Activated gamma-delta T cell (primary cell): ENCODE measurements around the gene COA7.
A peak's percentile ranks its signal among the peaks of the same experiment; 100 is the strongest.
"Not testable (repeated sequence)": the region's sequence is repeated elsewhere in the genome, so short reads cannot be mapped to it uniquely, and the experiment has no call there.

ENCODE experiments used
- DNase-seq: peaks from one replicate; lab custom pipeline; 2025; lab: John Stamatoyannopoulos, UW
- total RNA-seq, 2 donors: gene quantifications; one replicate each; lab custom pipeline; 2026; lab: John Stamatoyannopoulos, UW

Gene COA7
- total RNA-seq, result 7.3 to 8.3 reads per million in 2 donors

DNA sequence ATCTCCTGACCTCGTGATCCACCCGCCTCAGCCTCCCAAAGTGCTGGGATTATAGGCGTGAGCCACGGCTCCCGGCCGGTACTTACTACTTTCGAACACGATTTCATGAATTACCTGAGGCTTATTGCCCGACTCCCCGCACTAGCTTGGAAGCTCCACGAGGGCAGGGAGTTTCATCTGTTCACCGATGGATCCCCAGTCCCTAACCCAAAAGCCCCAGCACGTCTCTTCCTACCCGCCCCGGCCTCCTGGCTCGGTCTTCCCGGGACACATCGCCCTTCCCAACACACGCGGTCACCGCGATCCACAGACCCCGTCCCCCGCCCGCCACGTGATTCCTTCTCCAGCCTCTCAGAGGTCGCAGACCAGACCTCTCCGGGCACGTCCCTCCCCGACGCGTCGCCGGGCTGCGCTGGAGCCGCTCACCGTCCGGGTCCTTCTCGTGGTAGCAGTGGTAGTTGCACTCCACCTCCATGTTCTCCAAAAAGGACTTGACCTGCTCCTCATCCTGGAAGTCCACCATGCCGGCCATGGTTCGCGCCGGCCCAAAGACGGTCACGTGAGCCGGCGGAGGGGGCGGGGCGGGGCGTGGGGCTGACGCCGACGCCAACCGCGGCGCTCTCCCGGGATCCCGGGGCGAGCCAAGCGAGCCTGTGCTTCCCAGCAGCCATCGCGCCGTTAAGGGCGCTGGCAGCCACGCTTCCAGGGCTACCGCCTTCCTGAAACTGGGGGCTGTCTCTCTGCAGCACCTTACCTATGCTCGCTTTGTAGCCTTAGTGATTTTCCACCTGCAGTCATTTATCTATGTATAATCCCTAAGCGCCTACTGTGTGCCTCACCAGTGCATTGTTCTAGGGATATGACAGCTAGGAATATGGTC is at the start of gene COA7:
COA7 (minus strand) TSS at position 553 of the 880 bp plus-strand sequence; CDS start at position 532, 21 bp downstream.
- peak; percentile 63 for DNase-seq

DNA sequence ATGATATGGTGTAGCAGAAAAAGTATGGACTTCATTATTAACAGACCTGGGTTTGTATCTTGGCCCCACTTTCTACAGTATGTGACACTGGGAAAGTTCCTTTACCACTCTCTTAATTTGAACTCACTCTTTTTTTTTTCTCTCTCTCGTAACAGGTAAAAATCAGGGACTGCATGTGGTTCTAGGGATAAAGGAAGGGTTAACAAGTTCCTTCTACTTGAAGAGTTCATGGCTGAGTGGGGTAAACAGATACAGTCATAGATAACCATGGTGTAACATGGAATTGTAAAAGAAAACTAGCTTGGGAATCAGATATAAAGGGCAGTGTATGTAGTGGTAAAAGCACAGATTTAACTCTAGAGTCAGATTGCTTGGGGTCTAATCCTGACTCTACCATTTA is 49.3 kb upstream of the COA7 start:
- DNase-seq, result no peak

DNA sequence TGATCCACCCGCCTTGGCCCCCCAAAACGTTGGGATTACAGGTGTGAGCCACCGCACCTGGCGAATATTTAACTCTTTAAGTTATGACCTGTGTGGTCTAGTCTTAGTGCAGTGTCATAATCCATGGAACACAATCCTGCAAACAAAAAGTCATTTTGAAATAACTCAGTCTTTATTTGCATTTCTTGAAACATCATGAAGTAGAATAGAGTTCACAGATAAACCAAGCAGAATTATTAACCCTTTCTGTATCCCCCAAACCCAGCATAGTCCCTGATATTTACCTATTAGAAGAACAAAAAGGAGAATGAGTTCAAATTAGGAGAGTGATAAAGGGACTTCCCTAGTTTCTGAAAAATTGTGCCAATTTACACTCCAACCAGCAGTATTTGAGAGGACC is 48.0 kb upstream of the COA7 start:
- no peak for DNase-seq

DNA sequence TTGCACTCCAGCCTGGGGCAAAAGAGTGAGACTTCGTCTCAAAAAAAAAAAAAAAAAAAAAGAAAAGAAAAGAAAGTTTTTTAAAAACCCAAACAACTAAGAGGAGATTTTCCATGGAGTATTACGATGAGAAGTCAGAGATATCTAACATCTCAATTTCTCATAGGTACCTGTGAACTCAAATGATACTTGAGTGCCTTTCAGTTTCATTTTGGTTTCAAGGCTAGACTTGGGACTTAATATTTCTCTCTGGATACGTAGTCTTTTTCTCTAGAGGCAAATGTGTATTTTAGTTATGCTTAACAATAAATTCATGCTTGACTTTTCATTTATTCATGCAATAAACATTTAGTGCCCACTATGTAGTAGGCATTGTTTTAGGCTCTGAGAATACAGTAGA is 43.1 kb upstream of the COA7 start:
- no peak for DNase-seq

DNA sequence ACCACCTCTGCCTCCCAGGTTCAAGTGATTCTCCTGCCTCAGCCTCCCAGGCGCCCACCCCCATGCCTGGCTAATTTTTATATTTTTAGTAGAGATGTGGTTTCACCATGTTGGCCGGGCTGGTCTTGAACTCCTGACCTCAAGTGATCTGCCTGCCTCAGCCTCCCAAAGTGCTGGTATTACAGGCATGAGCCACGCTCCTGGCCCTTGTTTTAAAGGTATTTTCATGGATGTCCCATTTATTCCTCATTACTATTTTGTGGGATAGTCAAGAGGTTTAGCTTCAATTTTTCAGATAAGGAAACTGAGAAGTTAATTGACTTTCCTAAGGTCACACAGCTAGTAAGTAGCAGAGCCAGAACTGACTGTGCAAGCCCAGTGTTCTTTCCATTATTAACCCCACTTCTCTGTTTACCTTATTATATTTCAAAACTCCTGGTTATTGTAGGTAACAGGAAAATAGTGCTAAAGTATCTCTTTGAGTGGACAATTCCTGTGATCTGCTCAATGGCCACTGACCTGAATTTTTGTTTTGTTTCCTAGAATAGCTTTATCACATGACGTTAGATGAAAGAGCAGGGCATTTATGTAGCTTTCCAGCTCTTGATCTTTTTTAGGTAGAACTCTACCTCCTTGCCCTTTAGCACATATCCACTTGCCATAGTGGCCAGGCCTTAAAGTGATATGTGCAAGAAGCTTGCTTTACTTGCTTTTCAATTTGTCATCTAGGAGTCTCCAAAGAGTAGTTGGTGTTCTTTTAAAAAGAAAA is 41.7 kb upstream of the COA7 start:
- DNase-seq, result no peak

DNA sequence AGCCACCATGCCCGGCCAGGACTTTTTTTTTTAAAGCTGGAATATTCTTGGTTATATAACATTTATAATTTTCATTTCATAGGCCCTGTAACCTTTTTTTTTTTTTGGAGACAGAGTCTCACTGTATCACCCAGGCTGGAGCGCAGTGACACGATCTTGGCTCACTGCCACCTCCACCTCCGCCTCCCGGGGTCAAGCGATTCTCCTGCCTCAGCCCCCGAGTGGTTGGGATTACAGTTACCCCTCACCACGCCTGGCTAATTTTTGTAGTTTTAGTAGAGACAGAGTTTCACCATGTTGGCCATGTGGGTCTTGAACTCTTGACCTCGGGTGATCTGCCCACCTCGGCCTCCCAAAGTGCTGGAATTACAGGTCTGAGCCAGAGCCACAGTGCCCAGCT is 40.7 kb upstream of the COA7 start:
- DNase-seq, result no peak

DNA sequence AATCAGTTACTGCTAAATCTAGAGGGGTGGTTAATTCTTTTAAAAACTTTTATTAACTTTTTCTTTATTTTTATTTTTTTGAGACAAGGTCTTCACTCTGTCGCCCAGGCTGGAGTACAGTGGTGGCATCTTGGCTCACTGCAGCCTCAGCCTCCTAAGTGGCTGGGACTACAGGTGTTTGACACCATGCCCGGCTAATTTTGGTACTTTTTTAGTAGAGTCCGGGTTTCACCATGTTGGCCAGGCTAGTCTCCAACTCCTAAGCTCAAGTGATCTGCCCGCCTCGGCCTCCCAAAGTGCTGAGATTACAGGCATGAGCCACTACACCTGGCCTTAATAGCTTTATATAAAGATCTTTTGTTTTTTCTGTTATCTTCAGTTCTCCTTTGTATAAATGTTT is 40.0 kb upstream of the COA7 start:
- no peak for DNase-seq

DNA sequence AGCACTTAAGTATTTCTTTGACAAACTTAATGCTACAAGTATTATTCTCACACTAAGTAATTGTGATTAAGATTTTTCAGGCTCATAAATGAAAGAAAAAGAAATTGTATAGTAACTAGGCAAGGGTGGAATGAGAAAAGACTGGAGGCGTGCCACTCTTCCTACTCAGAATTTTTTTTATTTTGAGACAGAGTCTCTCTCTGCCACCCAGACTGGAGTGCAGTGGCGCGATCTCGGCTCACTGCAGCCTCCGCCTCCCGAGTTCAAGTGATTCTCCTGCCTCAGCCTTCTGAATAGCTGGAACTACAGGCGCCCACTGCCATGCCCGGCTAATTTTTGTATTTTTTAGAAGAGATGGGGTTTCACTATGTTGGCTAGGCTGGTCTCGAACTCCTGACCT is 37.2 kb upstream of the COA7 start:
- DNase-seq, result not testable (repeated sequence)

DNA sequence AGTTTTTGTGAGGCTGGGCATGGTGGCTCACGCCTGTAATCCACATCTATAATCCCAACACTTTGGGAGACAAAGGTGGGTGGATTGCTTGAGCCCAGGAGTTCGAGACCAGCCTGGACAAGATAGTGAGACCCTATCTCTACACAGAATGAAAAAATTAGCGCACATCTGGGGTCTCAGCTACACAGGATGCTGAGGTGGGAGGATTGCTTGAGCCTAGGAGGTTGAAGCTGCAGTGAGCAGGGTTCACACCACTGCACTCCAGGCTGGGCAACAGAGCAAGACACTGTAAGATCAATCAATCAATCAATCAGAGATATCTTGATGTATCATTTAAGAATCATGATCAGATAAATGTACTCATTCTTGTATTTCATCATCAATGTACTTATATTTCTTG is 35.2 kb upstream of the COA7 start:
- no peak for DNase-seq

DNA sequence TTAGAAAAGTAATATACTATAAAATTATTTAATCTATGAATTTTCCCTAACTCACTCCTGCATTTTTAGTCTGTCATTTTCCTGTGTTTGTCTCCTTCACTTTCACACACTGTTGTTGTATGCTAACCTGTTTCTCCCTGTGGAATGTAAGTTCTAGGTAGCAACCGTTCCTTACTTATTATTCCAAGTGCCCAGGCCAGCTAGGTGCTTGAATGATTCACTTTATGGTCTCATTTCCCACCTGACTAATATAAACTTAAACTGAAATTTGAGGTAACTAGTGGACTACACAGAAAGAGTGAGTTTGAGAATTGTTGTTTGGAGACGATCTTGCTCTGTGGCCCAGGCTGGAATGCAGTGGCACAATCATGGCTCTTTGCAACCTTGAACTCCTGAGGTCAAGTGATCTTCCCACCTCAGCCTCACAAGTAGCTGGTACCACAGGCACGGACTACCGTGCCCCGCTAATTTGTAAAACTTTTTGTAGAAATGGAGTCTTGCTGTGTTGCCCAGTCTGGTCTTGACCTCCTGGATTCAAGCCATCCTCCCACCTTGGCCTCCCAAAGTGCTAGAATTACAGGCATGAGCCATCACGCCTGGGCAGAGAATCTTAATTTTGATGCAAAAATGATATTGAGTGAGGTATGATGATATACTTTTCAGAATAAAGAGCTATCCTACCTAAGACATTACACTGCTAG is 30.0 kb upstream of the COA7 start:
- no peak for DNase-seq

DNA sequence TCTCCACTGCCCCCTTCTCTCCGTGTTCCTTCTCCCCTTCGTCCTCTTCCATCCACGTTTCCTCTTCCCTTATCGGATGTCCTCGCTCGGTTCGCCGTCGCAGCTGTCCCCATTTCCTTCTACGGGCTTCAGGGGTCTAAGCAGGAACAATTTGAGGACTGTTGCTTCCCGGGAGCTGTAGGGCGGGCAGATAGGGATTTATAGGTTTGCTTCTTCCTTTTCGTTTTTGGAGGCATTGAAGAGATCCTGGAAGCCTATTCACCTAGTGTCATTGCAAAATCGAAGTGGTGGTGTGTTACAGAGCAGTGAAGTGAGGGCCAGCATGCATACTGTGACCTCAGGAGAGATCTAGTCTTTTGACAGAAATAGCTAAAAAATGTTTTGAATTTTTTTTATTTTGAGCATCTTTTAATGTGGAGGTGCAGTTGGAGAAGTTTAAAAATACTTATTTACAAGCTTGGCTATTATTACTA is 29.0 kb upstream of the COA7 start:
- DNase-seq, result no peak

DNA sequence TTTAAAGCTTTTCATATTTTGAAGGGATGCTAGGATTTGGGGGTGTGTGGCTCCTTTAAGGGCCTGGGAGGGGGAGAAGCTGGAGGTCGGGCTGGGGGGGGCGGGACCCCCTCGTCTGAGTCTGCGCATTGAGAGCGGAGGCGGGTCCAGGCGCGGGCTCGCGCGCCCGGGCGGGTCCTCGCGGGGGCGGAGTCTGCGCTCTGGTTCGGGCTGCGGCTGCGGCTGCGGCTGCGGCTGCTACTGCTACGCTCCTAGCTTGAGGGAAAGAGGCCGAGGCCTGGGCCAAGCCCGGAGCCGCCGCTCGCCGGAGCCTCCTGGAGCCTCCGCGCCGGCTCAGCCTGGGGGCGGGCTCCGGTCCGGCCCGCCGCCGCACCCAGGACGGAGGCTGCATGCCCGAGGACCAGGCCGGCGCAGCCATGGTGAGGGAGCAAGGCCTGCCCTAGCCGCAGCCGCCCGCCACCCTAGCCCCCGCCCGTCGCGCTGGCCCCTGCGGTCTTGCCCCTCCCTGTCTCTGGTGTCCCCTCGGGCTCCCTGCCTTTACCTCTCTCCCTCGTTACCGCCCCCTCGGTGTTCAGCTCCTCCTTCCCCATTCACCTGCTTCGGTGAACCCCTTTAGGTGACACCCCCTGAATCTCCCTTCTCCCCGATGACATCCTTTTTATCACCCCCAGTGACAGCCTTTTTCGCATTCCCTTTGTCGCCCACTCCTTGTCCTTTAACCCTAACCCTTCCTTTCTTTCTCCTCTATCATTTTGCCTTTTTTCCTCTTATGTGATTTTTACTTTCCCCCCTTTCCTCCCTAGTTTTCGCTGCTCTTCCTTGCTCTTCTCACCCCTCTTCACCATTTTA is 28.3 kb upstream of the COA7 start, which contains the start of gene ZYG11B:
ZYG11B (plus strand) TSS at position 189 of the 849 bp plus-strand sequence; CDS start at position 390, 201 bp downstream.
- peak; percentile 91 for DNase-seq

DNA sequence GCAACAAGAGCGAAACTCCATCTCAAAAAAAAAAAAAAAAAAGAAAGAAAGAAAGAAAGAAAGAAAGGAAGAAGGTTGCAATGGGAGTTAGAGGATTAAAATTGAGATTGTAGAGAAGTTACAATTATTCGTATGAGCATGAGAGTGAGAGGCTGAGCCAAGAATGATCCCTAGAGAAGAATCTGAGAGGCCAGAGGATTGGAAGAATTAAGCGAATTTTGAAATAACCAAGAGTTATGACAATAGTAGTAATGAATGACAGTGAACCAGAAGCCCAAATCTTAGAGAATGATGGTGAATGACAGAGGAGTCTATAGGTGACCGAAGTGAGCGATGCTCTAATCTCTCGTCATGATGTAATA is 27.7 kb upstream of the COA7 start:
- no peak for DNase-seq

DNA sequence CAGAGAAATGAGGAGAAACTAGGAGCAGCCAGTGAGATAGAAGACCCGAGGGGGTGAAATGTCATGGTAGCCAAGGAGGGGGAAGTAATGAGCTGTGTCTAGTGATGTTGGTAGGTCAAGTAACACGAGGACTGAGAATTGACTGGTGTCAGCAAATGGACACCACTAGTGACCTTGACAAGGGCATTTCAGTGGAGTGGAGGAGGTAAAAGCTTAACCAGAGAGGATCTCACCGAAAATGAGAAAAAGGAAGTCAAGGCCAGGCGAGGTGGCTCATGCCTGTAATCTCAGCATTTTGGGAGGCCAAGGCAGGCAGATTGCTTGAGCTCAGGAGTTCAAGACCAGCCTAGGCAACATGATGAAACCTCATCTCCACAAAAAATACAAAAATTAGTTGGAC is 25.1 kb upstream of the COA7 start:
- DNase-seq, result no peak

DNA sequence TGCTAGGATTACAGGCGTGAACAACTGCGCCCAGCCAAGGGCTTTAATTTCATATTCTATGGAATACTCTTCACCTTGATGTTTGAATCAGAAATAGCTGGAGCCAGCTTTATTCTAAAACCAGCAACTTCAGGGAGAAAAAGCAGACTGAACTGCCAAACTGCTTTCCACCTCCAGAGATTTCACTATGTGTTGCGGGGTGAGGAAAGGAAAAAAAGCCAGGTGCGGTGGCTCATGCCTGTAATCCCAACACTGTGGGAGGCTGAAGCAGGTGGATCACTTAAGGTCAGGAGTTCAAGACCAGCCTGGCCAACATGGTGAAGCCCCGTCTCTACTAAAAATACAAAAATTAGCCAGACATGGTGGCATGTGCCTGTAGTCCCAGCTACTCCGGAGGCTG is 17.1 kb upstream of the COA7 start:
- DNase-seq, result not testable (repeated sequence)

DNA sequence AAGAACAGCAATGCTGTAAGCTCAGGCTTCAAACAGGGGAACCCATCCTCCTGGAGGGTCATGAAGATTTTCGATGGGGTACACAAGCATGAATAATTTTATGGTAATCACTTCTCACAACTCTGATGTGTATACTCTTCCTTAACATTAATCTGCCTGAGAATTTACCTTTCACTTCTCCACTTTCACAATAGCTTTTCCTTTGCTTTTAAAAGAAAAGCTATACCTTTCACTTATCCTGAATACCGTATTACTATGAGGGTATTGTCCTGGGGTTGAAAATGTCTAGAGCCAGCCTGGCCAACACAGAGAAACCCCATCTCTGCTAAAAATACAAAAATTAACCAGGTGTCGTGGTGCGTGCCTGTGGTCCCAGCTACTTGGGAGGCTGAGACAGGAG is 15.4 kb upstream of the COA7 start:
- DNase-seq, result no peak

DNA sequence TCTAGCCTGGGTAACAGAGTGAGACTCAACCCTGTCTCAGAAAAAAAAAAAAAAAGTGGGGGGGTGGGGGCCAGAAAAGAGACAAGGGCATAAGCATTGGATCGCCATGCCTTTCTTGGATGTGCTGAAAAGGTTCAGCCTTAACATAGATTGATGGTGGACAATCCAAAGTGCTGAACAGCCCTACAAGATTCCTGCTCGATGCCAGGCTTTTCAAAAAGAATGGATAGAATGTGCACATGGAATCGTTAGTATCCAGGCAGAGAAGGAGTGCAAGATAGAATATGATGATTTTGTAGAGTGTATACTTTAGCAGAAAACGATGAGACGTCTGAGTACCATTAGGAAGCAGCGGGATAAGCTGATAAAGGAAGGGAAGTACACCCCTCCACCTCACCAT is 10.9 kb upstream of the COA7 start:
- DNase-seq, result no peak

DNA sequence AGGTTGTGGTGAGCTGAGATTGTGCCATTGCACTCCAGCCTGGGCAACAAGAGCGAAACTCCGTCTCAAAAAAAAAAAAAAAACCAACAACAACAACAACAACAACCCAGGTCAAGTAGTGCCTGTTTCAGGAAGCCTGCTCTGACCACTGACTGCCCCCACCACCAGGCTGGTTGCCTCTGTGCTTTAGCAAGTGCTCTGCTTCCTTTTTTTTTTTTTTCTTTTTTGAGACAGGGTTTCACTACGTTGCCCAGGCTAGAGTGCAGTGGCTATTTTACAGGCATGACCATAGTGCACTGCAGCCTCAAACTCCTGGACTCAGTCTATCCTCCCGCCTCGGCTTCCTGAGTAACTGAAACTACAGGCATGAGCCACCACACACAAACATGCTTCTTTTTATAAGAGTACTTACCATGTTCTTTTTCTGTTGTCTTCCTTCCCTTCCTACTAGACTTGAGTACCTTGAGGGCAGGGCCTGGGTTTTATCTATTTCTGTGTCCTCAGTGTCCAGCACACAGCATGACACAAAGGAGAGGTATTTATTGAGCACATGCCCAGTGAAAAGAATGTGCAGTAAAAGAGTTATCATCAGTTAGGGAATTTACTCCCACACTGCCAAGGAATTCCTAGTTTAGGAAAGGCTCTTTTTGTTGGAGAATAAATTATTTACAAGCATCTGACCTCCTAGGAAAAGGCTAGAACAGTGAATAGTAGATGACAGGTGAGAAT is 9.9 kb upstream of the COA7 start:
- no peak for DNase-seq

DNA sequence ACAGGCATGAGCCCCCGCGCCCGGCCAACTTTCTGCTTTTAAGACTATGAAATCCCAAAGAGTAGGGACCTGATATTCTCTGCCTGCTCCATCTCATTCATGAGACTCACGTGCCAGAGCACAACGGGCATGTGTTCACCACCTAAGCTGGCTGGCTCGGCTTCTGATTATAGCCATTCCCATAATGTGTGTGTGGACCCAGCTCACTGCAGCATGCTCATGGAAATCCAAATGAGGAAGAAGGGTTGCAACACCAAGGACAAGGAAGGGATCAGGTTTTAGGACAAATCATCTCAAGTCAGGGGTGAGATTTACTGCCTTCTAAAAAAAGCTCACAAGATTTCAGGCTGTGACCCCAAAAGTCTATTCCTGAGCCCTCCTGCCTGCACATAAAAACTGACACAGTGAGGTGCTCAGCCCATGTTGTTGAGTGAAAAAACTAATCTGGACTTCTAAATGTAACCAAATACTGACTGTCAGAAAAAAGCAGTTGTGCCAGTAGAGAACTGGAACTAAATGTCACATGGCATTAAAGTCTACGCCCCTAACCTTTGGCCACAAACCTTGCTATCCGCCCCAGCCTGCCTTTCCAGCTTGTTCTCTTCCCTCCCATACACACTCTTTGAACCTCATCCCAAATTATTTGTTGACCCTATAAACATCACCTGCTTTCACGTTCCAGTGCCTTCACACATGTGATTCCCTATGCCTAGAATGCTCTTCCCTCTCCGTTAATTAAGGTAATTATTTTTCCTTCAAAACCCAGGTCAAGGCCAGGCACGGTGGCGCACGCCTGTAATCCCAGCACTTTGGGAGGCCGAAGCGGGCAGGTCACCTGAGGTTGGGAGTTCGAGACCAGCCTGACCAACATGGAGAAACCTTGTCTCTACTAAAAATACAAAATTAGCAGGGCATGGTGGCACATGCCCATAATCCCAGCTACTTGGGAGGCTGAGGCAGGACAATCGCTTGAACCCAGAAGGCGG is 9.1 kb upstream of the COA7 start:
- no peak for DNase-seq
